Measurements from ENCODE around the gene FOXO6.

Gene FOXO6

GRCh38 chr1:41387667-41388091 lies 26.4 kb downstream of the FOXO6 start:
- Histone ChIP-seq H3K4me3 (ENCODE audit: low read length) (no peak overlapping the region), H3K4me2 (ENCODE audit: low read length) (no peak overlapping the region), H3K9me3 (ENCODE audit: insufficient read depth, low read length) (no peaks in the 10 kb centered on the region), H4K20me1 (ENCODE audit: insufficient read depth, low read length) (no peaks in the 10 kb centered on the region), H3K36me3 (replicated peaks; ENCODE audit: low read depth, low read length) (no peaks in the 10 kb centered on the region), H3K27ac (ENCODE audit: low read length) (no peak overlapping the region), H3K27me3 (ENCODE audit: low read depth, low read length) (peaks cover 2% of the 10 kb centered on the region; the same call in 1 of the 2 replicates), H3K4me1 (ENCODE audit: low read length) (no peaks in the 10 kb centered on the region), H2AFZ (ENCODE audit: low read depth, low read length) (no peak overlapping the region), H3K9ac (ENCODE audit: low read length) (no peak overlapping the region), H3K79me2 (ENCODE audit: low read length) (no peaks in the 10 kb centered on the region)
- no peak for TF ChIP-seq CTCF (IDR thresholded peaks at IDR 0.05; ENCODE audit: low read depth, low read length)
- TF ChIP-seq EZH2phosphoT487 (IDR thresholded peaks at IDR 0.05; ENCODE audit: low read depth) = no peak

- Histone ChIP-seq H3K36me3 (replicated peaks; ENCODE audit: low read depth, low read length) (no peaks in the 10 kb centered on the region), H3K27me3 (ENCODE audit: low read depth, low read length) (peaks cover 2% of the 10 kb centered on the region; the same call in 1 of the 2 replicates), H3K9ac (ENCODE audit: low read length) (no peak overlapping the region), H3K79me2 (ENCODE audit: low read length) (no peaks in the 10 kb centered on the region), H3K4me1 (ENCODE audit: low read length) (no peaks in the 10 kb centered on the region), H3K27ac (ENCODE audit: low read length) (no peak overlapping the region), H3K4me3 (ENCODE audit: low read length) (no peak overlapping the region), H2AFZ (ENCODE audit: low read depth, low read length) (no peak overlapping the region), H3K9me3 (ENCODE audit: insufficient read depth, low read length) (no peaks in the 10 kb centered on the region), H4K20me1 (ENCODE audit: insufficient read depth, low read length) (no peaks in the 10 kb centered on the region), H3K4me2 (ENCODE audit: low read length) (no peak overlapping the region)
- no peak for TF ChIP-seq EZH2phosphoT487 (IDR thresholded peaks at IDR 0.05; ENCODE audit: low read depth)
- TF ChIP-seq CTCF (IDR thresholded peaks at IDR 0.05; ENCODE audit: low read depth, low read length) = no peak
Observed at GRCh38 chr1:41388510-41388909, 27.3 kb downstream of the FOXO6 start.

GRCh38 chr1:41389009-41389408 lies 27.8 kb downstream of the FOXO6 start:
- TF ChIP-seq CTCF (IDR thresholded peaks at IDR 0.05; ENCODE audit: low read depth, low read length) = no peak
- no peak for TF ChIP-seq EZH2phosphoT487 (IDR thresholded peaks at IDR 0.05; ENCODE audit: low read depth)
- H3K4me2 ChIP-seq (ENCODE audit: low read length) = no peak overlapping the region
- no peaks in the 10 kb centered on the region for H3K79me2 ChIP-seq (ENCODE audit: low read length)
- H3K4me3 ChIP-seq (ENCODE audit: low read length) = no peak overlapping the region
- peaks cover 2% of the 10 kb centered on the region; the same call in 1 of the 2 replicates for H3K27me3 ChIP-seq (ENCODE audit: low read depth, low read length)
- H2AFZ ChIP-seq (ENCODE audit: low read depth, low read length) = no peak overlapping the region
- no peaks in the 10 kb centered on the region for H3K4me1 ChIP-seq (ENCODE audit: low read length)
- H4K20me1 ChIP-seq (ENCODE audit: insufficient read depth, low read length) = no peaks in the 10 kb centered on the region
- H3K9ac ChIP-seq (ENCODE audit: low read length) = no peak overlapping the region
- H3K36me3 ChIP-seq (replicated peaks; ENCODE audit: low read depth, low read length) = no peaks in the 10 kb centered on the region
- no peak overlapping the region for H3K27ac ChIP-seq (ENCODE audit: low read length)
- no peaks in the 10 kb centered on the region for H3K9me3 ChIP-seq (ENCODE audit: insufficient read depth, low read length)

- Histone ChIP-seq H3K4me1 (ENCODE audit: low read length) (no peaks in the 10 kb centered on the region), H3K79me2 (ENCODE audit: low read length) (no peaks in the 10 kb centered on the region), H4K20me1 (ENCODE audit: insufficient read depth, low read length) (no peaks in the 10 kb centered on the region), H3K27ac (ENCODE audit: low read length) (no peak overlapping the region), H2AFZ (ENCODE audit: low read depth, low read length) (no peak overlapping the region), H3K9me3 (ENCODE audit: insufficient read depth, low read length) (no peaks in the 10 kb centered on the region), H3K9ac (ENCODE audit: low read length) (no peak overlapping the region), H3K4me3 (ENCODE audit: low read length) (no peak overlapping the region), H3K4me2 (ENCODE audit: low read length) (no peak overlapping the region), H3K36me3 (replicated peaks; ENCODE audit: low read depth, low read length) (no peaks in the 10 kb centered on the region), H3K27me3 (ENCODE audit: low read depth, low read length) (no peaks in the 10 kb centered on the region; the same call in 1 of the 2 replicates)
- TF ChIP-seq CTCF (IDR thresholded peaks at IDR 0.05; ENCODE audit: low read depth, low read length) = no peak
- no peak for TF ChIP-seq EZH2phosphoT487 (IDR thresholded peaks at IDR 0.05; ENCODE audit: low read depth)
Observed at GRCh38 chr1:41390166-41390565, 28.9 kb downstream of the FOXO6 start.
